ENCODE measurements around the gene RRP36.

RRP36 gene

DNA sequence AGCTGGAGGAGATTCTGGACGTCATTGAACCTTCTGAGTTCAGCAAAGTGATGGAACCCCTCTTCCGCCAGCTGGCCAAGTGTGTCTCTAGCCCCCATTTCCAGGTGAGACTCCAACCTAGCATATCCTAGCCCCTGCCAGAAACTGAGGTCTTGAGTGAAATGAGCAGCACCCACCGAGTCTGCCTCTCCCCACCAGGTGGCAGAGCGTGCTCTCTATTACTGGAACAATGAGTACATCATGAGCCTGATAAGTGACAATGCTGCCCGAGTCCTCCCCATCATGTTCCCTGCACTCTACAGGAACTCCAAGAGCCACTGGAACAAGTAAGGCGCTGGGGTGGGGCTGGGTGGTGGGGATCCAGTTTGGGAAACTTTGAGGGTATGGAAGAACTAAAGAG is 12.3 kb upstream of the RRP36 start:
- peak; percentile 42 for DNase-seq

DNA sequence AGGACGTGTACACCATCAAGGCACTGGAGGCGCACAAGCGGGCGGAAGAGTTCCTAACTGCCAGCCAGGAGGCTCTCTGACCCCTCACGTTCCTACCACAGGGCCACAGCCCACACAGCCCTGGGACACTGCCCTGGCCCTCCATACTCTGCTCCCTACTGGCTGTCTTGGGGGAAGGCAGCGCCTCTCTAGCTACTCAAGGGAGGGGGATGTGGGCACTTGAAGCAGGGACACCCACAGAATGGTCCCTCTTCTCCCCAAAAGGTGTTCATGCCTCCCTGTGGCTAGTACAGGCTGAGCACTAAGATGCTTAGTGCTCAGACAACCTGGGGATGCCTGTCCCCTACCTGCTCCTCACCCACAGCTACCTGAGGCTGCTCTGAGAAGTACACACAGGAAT is 10.2 kb upstream of the RRP36 start:
- DNase-seq = no peak

DNA sequence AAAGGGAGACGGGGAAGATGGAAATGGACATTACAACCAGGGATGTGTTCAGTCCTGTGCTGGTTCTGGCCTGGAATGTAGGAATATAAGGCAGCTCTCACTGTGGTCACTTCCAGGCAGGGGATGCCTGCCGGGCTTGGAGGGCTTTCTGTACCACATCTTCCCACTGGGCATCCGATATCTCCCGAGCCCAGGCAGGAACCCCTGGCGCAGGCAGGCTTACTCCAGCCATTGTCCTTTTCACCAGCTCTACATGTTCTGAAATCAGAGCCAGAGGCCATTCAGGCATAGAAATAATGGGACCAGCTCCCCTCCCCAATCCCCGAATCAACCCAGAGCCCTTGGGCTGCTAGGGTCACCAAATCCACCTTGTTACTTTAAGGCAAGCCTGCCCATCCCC is 9.1 kb upstream of the RRP36 start:
- DNase-seq = no peak

DNA sequence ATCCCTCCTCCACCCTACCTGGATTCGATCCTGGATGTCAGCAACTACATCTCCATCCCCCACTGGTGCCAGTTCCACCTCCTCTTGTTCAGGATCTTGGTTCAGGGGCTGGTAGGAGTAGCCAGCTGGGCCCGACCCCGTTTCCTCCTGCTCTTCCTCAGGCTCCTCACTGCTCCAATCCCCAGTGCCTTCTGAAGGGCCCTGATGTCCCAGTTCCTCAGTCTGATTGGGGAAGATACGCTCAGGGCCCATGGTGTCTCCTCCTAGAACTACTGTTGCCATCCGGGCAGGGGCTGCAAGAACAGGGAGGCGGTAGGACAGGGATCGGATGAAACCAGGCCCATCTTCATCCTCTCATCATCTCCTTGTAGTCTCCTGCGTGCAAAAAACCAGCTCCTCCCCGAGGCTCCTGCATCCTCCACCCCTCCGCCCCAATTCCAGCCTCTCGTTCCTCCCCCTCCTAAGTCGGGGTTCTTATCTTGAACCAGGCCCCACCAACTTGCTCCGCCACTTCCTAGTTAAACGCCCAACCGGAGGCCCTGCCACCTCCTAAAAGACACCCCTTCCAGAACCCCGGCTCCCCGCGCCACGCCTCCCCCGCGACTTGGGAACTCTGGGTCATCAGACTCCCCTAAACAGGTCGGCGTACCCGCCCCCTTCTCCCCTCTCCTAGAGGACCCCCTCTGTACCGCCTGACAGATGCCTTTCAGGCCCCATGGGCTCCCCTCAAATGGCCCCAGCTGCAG is 8.2 kb upstream of the RRP36 start:
- DNase-seq = no peak

DNA sequence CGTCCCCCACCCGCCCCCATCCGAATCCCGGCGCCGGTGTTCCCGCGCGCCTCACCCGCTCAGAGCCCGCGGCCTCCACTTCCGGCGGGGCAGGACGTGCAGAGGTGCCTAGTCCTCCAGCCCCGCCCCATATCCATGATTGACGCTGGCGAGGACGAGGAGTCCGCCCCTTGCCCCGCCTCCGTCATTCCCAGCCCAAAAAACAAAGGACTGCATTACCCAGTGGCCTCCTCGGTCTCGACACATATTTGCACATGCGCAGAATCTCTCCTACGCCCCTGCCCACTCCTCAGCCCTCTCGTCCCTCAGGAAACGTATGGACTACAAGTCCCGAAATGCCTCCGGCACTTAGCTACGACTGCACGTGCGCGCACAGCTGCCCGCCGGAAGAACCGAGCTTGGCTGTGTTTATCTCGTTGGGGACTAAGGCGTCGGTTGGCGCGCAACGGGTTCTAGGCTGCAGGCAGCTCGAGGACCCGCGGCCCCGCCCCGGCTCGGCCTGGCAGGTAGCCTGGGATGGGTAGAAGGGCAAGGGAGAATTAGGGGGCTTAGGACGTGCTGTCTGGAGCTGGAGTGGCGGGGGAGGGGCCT is 7.5 kb upstream of the RRP36 start, which contains the start of the genes KLHDC3 and MEA1:
Gene KLHDC3, plus strand, starts transcription at position 407 of the 591 bp plus-strand sequence. CDS start 2,944 bp downstream, outside the sequence.
Gene MEA1, minus strand, starts transcription at position 104 of the 591 bp plus-strand sequence. CDS start 133 bp downstream, outside the sequence.
- DNase-seq = peak; percentile 100

DNA sequence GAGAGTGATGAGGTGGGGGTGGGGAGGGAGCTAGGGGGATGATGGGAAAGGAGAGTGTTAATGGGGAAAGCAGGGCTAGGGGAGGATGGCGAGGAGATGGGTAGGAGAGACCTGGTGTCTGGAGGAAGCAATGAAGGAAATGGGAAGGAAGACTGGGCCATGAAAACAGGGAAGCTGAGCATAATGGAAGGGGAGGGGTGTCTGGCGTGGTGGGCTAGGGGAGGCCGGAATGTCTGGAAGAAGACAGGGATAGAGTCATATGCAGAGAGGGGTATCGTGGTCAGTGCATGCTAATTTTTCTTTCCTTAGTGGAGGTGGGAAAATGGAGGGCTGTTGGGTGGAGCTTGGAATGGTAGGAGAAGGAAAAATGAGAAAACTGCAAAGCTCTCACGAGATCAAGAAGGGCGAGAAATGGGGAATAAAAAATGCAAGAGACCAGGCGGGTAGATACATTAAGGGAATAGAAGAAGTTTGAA is 7.0 kb upstream of the RRP36 start:
- no peak for DNase-seq

DNA sequence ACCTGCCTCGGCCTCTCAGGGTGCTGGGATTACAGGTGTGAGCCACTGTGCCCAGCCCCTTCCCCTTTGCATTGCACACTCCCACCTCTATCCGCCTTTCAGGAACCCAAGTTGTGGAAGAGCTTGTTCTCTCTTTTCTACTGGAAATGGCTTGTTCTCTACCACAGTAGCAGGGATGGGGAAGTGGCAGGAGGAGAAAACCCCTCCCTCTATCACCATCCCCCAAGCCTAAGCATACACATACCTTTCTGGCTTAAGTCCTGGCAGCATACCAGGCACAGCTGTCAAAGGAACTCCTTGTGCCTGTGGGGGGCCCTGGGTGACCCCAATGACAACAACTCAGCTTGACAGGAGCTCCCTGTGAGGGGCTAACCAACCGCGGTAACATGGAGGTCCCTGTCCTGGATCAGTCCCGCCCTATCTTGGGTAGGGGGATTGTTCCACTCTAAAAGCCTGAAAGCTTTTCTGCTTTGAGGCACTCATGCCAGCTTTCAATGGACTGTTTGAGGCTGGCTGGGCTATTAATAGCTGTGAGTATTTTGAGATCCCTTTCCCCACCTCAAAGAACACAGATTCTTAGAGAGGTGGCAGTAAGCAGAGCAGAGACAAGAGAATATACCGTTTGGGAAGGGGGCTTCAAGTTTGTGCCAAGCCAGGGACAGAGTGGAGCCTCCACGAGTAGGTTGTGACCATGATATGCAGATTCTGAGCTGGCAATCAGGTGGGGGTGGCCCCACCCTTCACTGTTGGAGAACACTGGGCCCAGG is 5.1 kb upstream of the RRP36 start:
- DNase-seq = no peak

DNA sequence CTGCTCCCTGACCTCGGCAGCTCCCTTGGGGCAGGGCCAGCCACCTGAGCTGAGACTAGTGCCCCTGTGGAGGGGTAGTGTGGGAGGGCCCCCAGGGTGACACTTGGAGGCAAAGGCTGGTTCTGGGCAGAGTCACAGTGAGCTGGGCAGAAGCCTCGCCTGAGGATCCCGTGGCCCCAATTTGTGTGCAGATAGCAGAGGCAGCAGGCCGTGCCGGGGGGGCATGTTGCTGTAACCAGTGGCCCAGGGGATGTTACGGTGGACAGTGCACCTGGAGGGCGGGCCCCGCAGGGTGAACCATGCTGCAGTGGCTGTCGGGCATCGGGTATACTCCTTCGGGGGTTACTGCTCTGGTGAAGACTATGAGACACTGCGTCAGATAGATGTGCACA is 4.5 kb upstream of the RRP36 start:
- DNase-seq = no peak

DNA sequence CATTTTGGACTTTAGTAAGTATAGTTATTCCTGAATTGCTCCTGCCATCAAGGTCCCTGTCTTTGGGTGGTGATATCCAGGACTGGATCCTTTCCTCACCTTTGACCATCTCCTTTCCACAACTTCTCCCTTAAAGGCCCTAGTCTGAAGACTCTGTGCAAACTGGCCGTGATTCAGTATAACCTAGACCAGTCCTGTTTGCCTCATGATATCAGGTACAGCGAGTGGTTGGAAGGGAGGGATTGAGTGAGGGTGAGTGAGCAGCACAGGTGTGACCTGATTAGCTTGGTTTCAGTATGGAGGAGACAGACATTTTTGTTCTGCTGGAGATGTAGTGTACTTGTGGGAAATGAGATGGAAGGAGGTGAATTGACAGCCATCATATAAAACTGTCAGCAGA is 2.3 kb upstream of the RRP36 start:
- no peak for DNase-seq

DNA sequence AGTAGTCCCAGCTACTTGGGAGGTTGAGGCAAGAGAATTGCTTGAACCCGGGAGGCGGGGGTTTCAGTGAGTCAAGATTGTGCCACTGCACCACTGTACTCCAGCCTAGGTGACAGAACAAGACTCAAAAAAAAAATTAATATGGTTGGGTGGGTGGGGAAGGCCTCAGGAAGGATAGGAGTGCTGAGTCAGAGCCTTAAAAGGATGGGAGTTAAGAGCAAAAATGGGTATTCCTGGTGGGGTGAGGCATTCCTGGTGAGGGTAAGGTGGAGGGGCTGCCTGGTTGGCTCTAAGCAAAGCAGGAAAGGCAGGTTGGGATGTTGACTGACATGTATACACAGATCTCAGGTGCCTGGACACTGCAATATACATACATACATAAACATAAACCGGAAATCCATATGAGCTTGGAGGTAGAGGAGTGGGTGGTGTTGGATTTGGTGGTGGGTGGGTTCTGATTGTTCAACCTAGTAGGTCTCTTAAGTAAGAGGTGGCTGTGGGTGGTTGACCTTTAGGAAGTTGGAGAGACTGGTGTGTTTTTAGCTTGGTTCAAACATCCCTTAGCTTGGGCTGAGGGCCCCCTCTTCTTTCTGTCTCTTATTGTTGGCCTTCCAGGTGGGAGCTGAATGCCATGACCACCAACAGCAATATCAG is 1.2 kb upstream of the RRP36 start:
- DNase-seq = no peak

DNA sequence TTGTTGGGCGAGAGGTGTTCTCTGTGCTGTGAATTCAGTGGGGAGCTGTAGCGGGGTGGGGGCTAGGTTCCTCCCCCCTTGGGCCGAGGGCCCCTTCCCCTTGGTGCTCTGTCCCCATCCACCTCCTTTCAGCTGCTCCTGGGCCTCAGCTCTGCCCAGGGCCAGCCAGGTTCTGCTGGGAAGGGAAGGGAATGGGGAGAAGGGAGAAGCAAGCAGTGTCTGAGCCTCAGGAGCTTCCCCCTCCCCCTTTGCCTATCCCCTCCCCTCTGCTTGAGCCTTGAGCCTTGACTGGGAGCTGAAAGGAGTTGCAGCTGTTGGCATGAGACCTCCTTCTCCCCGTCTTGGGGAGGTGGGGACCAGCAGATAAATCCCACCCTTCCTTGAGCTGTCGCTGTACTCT is 576 bp upstream of the RRP36 start:
- no peak for DNase-seq

DNA sequence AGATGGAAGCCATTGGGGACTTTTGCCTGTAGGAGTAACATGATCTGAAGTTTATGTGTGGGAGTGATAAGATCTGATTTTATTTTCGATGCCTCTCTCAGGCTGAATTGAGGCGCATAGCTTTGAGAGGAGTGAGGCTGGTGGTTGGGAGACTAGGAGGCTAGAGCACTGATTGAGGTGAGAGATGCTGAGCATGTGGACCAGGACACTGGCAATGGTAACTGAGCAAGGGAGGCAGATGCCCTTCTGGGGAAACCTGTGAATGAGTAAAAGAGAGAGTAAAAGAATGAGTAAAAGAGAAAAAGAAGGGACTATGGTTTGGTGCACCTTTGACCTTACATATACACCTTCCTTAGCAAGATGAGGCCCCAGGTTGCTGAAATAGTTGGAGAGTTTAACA is 3.0 kb downstream of the RRP36 start:
- no peak for DNase-seq

DNA sequence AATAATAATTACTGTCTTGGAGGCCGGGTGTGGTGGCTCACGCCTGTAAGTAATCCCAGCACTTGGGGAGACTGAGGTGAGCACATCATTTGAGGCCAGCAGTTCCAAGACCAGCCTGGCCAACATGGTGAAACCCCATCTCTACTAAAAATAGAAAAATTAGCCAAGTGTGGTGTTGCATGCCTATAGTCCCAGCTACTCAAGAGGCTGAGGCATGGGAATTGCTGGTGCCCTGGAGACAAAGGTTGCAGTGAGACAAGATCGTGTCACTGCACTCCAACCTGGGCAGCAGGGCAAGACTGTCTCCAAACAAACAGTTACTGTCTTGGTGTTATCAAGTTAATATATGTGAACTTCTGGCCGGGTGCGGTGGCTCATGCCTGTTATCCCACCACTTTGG is 4.9 kb downstream of the RRP36 start:
- DNase-seq = no peak

DNA sequence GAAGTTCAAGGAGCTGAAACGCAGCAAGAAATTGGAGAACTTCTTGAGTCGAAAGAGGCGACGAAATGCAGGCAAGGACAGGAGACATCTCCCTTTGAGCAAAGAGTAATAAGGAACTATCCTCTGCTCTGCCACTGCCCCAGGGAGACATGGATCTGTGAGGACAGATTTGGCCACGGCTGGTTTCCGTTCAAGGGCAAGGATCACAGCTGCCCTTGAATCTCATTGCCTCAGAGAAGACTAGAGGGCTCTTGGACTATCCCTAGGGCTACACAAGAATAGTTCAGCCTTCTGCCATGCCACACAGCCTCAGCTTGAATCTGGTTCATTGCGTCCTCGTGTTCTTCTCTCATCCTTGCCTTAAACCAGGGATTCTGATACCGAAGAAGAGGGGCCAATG is 7.7 kb downstream of the RRP36 start:
- DNase-seq = no peak

DNA sequence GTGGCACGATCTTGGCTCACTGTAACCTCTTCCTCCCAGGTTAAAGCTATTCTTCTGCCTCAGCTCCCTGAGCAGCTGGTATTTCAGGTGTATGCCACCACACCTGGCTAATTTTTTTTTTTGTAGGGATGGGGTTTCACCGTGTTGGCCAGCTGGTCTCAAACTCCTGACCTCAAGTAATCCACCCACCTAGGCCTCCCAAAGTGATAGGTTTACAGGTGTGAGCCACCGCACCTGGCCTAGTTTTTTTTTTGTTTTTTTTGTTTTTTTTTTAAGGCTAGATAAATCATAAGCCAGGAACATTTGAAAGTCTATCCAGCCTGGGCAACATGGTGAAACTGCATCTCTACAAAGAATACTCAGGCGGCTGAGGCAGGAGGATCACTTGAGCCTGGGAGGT is 10.9 kb downstream of the RRP36 start:
- DNase-seq = no peak

DNA sequence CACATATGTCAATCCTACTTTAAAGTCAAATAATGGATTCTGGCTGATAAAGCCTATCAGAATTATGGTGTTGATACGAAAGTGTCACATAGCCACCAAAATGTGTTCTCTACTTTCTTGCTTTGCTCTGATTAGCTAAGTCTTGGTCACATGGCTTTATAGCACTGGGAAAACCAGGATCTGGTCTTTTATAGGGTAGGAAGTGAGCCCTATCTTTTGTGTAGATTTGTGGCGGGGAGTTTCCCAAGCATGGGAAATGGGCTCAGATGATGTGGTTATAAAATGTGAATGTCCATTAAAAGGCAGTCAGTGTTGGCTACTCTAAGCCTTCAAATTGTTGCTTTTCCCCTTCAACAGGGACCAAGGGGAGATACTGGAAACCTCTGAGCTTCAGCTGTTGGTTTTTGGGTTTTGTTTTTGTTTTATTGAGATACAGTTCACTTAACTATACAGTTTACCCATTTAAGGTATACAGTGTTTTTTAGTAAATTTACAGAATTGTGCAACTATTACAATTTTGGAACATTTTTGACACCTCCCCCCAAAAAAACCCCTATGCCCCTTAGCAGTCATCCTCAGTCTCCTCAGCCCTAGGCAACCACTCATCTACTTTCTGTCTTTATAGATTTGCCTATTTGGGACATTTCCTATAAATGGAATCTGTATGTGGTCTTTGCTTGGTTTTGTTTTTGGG is 12.2 kb downstream of the RRP36 start:
- no peak for DNase-seq

DNA sequence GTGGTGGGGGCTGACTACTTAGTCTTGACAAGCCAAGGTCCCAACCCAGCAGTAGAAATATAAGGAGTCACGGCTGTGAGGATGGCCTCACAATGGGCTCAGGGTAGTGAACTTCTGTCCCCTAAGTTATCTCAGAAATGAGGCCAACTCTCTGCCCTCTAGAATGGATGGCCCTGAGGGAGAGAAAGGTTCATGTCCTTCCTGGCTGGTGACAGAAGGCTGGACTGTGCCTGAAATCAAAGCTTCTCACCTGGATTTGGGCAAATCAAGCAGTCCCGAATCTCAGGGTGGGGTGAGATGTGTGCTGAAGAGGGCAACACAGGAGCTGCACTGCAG is 12.7 kb downstream of the RRP36 start:
- DNase-seq = no peak

DNA sequence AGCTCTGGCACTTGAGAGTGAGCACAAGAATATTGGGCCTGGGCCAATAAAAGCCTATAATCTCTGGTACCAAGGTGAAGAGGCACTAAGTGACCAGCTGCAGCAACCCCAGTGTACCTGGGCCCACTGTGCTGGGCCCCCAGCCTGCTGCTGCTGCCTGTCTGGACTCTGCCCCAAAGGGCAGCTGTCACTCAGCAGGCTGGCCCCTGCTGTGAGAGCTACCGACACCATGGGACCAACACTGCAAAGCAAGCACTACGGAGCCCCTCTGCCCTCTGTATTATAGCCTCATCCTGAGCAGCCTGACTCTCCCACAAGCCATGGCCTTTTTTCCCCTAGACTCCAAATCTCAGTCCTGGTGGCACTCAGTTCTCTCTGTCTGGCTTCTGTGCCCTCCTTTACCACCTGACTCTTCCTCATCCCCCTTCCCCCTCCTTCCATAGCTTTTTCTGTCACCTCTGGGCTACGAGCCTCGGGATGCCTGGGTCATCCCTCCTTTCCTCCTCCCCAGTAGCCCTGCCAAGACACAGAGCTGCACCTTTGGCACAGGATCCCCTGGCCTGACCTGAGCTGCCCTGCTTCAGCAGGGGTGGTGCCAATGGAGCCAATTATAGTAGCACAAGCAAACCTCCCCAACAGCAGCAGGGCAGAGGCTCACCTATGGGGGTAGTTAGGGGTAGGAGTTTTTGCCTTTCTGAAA is 14.2 kb downstream of the RRP36 start:
- no peak for DNase-seq

DNA sequence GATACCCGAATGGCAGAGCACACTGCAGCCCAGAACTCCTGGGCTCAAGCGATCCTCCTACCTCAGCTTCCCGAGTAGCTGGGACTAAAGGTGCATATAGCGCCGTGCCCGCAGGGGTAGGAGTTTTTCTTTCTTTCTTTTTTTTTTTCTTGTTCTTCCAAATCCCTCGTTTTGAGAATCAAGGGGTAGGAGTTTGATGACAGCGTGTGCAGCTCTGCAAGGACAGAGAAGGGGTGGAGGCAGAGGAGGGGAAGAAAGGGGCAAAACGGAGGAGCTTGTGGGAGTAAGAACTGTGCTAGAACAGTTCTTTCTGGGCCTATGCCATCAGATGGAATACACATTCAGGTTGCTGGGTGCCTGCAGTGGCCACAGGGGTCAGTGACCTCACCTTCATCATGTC is 15.3 kb downstream of the RRP36 start:
- no peak for DNase-seq

DNA sequence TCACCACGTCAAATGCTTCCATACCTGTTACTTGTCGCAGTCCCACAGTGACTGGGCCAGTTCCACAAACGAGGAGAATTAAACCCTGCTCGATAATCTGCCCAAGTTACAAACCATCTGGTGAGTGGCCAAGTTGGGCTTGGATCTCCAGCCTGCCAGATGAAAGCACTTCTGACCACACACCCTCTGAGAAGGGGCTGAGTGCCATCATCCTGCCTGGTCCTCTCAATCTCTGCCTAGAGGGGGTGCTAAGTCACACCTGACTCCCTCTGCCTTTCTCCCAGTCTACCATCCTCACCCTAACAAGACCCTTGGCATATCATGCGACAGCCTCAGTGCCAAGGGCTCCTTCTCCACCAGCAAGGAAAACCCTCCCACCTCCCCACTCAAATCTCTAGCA is 15.8 kb downstream of the RRP36 start:
- no peak for DNase-seq

DNA sequence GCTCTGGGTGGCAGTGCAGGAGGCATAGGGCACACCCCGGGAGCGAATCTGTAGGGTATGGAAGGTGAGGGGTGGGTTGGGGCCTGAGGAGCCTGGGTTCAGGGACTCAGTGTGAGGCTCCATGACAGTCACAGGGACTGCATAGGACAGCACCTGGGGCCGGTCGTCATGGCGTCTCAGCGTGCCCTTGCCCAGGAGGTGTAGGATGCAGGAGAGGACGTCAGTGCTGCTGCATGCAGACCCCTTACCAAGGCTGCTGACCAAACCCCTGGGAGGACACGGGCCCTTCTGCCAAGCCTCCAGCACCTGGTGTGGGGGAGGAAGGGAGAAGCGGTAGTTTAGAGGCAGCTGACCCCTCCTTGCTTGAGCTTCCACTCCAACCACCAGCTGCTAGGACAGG is 16.3 kb downstream of the RRP36 start:
- DNase-seq = no peak

DNA sequence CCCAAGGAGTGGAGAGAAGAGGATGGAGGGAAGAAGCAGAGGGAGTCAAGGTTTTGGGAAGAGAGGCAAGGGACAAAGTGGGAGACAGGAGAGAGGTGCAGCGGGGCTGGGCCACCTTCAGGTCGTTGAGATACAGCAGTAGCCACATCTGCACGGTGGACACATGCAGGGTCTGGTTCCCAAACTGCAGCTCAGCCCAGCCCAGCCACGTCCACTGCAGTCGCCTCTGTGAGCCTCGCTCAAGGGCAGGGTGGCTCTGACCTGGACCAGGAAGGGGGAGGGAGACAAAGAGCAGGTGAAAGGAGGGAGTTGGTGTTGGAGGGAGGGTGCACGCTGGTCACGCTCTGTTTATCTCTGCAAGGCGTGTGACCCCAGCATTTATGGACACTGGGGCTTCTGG is 17.3 kb downstream of the RRP36 start:
- no peak for DNase-seq

All from stimulated activated CD4-positive, alpha-beta T cell treated with anti-CD3 and anti-CD28 coated beads, Interleukin-15, amount 100 ng/mL, for 24 hours (primary cell).